ENCODE measurements around the gene AP1M1. TPM values are rescaled to one million over a fixed set of nuclear protein-coding genes. Genes with fewer than 3 reads are reported as not detected.

AP1M1 gene
- total RNA-seq, 3 donors from 2014 or later: 43.3 to 123 (median 75.7) TPM

DNA sequence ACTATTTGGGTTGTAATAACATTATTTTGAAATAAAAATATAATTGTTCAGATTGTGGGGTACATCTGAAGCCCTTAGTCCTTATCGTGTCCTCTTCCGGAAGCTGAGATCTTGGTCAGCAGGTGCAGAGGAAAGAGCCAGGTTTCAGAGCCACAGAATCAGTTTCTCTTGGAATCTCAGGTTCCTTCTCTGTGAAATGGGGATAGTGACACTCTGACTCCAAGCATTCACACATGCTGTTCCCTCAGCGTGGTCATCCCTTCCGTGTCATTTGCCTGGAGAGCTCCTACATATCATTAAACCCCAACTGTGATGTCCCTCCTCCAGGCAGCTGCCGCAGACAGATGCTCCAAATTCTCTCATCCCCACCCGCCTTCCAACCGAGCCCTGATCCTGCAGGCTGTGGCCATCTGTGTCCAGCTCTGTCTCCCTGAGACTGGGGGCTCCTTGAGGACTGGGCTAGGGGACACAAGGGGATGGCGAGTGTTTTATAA lies 59.8 kb downstream of the AP1M1 start:
- H3K27ac ChIP-seq: peak overlapping the region; percentile 40 to 87
- intact Hi-C loops (cut with DNase I; ENCODE audit: low total_unique reads): no loop called here

DNA sequence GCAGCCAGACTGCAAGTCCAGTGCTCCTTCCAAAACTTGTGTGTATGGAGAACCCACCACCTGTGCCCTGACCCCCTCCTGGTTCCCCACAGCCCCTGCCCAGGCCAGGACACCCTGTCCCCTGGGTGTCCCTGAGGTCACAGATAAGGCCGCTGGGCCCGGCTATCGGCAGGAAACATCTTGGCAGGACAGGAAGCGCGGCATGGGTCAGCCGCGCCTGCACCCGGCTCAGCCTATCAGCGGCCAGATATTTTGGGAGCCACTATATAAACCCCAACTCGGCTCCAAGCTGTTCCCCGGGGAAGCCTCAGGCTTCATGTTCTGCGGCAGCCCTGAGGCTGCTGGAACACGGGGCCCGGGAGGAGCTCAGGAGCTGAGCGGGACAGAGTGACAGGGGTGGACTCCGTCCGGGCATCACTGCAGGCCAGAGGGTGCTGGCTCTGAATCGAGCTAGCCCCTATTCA lies 60.8 kb downstream of the AP1M1 start:
- peak in 1 of 2 donors; percentile 31 for DNase-seq (ENCODE audit: low spot score in 2 of 2)
- Histone ChIP-seq H3K27me3 (no peaks in the 10 kb centered on the region), H3K4me1 (no peaks in the 10 kb centered on the region), H3K27ac (peak overlapping the region; percentile 60 to 87), H3K9me3 (no peaks in the 10 kb centered on the region), H3K4me3 (no peak overlapping the region), H3K36me3 (no peaks in the 10 kb centered on the region)
- TF ChIP-seq, protein P1, sequence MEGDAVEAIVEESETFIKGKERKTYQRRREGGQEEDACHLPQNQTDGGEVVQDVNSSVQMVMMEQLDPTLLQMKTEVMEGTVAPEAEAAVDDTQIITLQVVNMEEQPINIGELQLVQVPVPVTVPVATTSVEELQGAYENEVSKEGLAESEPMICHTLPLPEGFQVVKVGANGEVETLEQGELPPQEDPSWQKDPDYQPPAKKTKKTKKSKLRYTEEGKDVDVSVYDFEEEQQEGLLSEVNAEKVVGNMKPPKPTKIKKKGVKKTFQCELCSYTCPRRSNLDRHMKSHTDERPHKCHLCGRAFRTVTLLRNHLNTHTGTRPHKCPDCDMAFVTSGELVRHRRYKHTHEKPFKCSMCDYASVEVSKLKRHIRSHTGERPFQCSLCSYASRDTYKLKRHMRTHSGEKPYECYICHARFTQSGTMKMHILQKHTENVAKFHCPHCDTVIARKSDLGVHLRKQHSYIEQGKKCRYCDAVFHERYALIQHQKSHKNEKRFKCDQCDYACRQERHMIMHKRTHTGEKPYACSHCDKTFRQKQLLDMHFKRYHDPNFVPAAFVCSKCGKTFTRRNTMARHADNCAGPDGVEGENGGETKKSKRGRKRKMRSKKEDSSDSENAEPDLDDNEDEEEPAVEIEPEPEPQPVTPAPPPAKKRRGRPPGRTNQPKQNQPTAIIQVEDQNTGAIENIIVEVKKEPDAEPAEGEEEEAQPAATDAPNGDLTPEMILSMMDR (IDR thresholded peaks at IDR 0.05): no peak
- no peak for TF ChIP-seq POLR2A (IDR thresholded peaks at IDR 0.05)
- TF ChIP-seq POLR2AphosphoS5 (IDR thresholded peaks at IDR 0.05): peak; percentile 63 to 95 (median 92)
- intact Hi-C loops (cut with DNase I; ENCODE audit: low total_unique reads): no loop called here

More for the DNA sequence above, 59.8 kb downstream of the AP1M1 start:
- TF ChIP-seq, protein P1 (IDR thresholded peaks at IDR 0.05): no peak
- Histone ChIP-seq H3K36me3 (no peaks in the 10 kb centered on the region), H3K9me3 (no peaks in the 10 kb centered on the region), H3K27me3 (no peaks in the 10 kb centered on the region), H3K4me3 (no peak overlapping the region), H3K4me1 (no peaks in the 10 kb centered on the region)
- no peak for DNase-seq (ENCODE audit: low spot score in 2 of 2)

DNA sequence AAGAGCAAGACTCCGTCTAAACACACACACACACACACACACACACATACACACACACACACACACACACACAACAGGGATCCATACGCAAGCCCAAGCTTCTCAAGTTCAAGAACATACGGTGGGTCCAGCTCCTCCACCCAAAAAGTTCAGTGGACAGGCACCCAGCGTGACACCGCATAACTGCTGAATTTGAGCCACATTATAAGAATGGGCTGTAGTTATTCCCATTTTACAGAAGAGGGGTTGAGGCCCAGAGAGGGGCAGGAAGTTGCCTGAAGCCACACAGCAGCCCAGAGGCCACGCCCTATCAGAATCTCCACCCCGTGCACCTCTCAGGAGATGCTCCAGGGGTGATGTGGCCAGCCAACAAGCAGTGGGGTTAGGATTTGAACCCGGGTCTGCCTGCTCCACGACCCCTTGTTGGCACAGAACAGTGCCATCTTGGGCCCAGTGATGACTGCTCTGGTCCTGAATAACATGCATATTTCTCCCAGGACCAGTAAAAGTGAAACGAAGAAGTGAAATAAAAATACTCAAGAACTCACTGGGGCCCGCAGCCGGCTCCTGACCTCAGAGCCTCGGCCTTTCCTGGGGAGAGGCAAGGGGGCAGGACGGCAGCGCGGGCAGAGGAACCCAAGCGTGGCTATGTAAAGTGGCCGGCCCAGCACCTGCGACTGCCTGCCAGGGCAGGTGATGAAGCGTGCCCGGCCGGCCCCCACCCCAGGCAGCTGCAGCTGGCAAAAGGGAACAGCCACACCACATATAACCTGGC lies 61.9 kb downstream of the AP1M1 start:
- Histone ChIP-seq H3K4me3 (no peak overlapping the region), H3K4me1 (no peaks in the 10 kb centered on the region), H3K9me3 (no peaks in the 10 kb centered on the region), H3K27me3 (no peaks in the 10 kb centered on the region), H3K27ac (peak overlapping the region in 1 of 2 donors; percentile 87), H3K36me3 (no peaks in the 10 kb centered on the region)
- no peak for TF ChIP-seq POLR2A (IDR thresholded peaks at IDR 0.05)
- intact Hi-C loops (cut with DNase I; ENCODE audit: low total_unique reads): loop anchor here (5.0 kb wide), 1 partner anchor 1757 kb away; no protein-coding TSS in a partner anchor
- no peak for DNase-seq (ENCODE audit: low spot score in 2 of 2)

DNA sequence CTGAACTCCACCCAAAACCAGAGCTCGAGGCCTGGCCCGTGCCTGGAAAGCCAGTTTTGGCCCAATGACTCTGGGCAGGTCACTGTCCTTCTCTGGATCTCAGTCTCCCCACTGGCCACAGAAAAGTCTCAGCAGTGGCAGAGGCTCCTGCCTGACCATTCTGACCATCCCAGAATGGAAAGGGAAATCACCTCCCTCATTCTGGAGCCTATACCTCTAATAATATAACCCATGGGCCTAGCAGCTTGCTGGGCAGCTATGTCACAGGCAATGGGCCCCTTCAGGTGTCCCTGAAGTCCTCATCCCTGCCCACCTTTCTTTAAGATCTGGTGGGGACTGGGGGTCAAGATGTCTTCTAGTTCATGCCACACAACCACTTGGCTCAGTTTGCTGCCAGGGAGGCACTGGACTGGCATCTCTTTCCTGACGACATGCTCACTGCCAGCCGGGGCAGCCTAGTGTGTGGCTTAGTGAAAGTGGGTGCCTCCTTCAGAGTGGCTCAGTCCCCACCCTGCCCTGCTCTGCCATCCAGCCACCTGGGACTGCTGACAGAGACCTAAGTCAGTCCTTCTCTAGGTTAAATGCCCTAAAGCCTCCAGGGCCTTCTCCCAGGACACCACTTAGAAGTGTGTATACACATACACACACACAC lies 62.6 kb downstream of the AP1M1 start:
- H3K9me3 ChIP-seq: no peaks in the 10 kb centered on the region
- TF ChIP-seq, protein P1 (IDR thresholded peaks at IDR 0.05): no peak
- no peak for TF ChIP-seq POLR2AphosphoS5 (IDR thresholded peaks at IDR 0.05)
- no peak for TF ChIP-seq POLR2A (IDR thresholded peaks at IDR 0.05)
- intact Hi-C loops (cut with DNase I; ENCODE audit: low total_unique reads): loop anchor here (5.0 kb wide), 1 partner anchor 1758 kb away; no protein-coding TSS in a partner anchor
- H3K27me3 ChIP-seq: no peaks in the 10 kb centered on the region
- no peaks in the 10 kb centered on the region for H3K4me1 ChIP-seq
- H3K36me3 ChIP-seq: no peaks in the 10 kb centered on the region
- peak overlapping the region in 1 of 2 donors; percentile 87 for H3K27ac ChIP-seq
- H3K4me3 ChIP-seq: no peak overlapping the region
- DNase-seq (ENCODE audit: low spot score in 2 of 2): no peak

DNA sequence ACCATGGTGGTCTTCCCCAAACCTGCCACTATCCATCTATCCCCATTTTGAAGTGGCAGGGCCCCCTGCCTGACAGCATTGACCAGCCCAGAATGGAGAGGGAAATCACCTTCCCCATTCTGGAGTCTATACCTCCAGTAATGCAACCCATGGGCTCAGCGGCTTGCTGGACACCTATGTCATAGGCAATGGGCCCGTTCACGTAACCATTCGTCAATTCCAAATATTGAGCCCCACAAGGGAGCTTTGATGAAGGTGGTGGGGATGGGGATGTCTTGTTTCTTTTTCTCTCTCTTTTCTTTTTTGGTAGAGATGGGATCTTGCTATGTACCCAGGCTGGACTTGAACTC lies 63.1 kb downstream of the AP1M1 start:
- no peaks in the 10 kb centered on the region for H3K9me3 ChIP-seq
- H3K4me3 ChIP-seq: no peak overlapping the region
- TF ChIP-seq POLR2A (IDR thresholded peaks at IDR 0.05): no peak
- no peak for TF ChIP-seq POLR2AphosphoS5 (IDR thresholded peaks at IDR 0.05)
- TF ChIP-seq, protein P1 (IDR thresholded peaks at IDR 0.05): no peak
- H3K36me3 ChIP-seq: no peaks in the 10 kb centered on the region
- no peak overlapping the region for H3K27ac ChIP-seq
- no peaks in the 10 kb centered on the region for H3K27me3 ChIP-seq
- no peaks in the 10 kb centered on the region for H3K4me1 ChIP-seq
- no peak for DNase-seq (ENCODE audit: low spot score in 2 of 2)
- intact Hi-C loops (cut with DNase I; ENCODE audit: low total_unique reads): loop anchor here (5.0 kb wide), 1 partner anchor 1758 kb away; no protein-coding TSS in a partner anchor
